ENCODE data around the gene ALLC. TPM values are rescaled to one million over a fixed set of nuclear protein-coding genes. Genes with fewer than 3 reads are reported as not detected.

Gene ALLC
- total and polyA plus RNA-seq, 4 donors: 0.09 to 1.4 (median 0.74) TPM

DNA sequence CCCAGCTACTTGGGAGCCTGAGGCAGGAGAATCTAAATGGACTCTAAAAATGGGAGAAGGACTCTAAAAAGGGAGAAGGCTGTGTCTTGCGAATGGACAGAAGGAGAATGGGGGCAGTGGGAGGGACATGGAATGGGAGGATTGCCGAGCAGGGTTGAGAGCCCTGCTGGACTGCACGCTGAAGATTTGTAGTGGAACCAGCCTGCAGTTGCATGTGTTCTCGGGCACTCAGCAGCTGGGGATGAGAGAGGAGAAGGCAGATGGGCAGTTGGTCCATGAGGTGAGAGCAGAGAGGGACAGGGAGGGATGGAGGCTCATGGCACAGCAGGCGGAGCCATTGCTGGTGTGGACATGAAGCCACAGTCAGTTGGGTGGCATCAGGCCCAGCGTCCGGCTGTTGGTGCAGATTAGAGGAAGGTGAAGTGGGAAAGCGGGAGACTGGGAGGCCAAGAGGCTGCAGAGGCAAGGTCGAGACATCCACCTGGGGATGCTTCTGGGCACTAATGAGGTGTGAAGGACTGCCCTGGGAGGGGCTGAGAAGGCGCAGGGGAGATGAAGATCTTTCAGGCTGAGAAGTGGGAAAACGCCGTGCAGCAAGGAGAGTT, 86.1 kb downstream of the ALLC start:
- no peaks in the 10 kb centered on the region for H3K9me3 ChIP-seq (ENCODE audit: control insufficient read depth in 4 of 4, low read length in 3 of 4)
- H3K27me3 ChIP-seq (ENCODE audit: control insufficient read depth in 4 of 4, insufficient read depth in 4 of 4, low read length in 3 of 4): no peaks in the 10 kb centered on the region
- H3K36me3 ChIP-seq (ENCODE audit: control insufficient read depth in 4 of 4, insufficient read depth in 3 of 4, low read depth in 1 of 4, low read length in 3 of 4): no peaks in the 10 kb centered on the region
- no peak for DNase-seq (ENCODE audit: low spot score)
- no peaks in the 10 kb centered on the region for H3K4me1 ChIP-seq (ENCODE audit: control insufficient read depth in 4 of 4, insufficient read depth in 4 of 4, low read length in 3 of 4)
- no peak overlapping the region for H3K4me3 ChIP-seq (ENCODE audit: low read depth in 1 of 3, low read length in 3 of 3)
- no peak overlapping the region for H3K9ac ChIP-seq (ENCODE audit: low read depth in 1 of 2, low read length in 2 of 2)
- H3K27ac ChIP-seq (ENCODE audit: low read depth in 1 of 2, low read length in 2 of 2): no peak overlapping the region
- no peak for TF ChIP-seq NR2F2 (IDR thresholded peaks at IDR 0.05)
- TF ChIP-seq, protein P1, sequence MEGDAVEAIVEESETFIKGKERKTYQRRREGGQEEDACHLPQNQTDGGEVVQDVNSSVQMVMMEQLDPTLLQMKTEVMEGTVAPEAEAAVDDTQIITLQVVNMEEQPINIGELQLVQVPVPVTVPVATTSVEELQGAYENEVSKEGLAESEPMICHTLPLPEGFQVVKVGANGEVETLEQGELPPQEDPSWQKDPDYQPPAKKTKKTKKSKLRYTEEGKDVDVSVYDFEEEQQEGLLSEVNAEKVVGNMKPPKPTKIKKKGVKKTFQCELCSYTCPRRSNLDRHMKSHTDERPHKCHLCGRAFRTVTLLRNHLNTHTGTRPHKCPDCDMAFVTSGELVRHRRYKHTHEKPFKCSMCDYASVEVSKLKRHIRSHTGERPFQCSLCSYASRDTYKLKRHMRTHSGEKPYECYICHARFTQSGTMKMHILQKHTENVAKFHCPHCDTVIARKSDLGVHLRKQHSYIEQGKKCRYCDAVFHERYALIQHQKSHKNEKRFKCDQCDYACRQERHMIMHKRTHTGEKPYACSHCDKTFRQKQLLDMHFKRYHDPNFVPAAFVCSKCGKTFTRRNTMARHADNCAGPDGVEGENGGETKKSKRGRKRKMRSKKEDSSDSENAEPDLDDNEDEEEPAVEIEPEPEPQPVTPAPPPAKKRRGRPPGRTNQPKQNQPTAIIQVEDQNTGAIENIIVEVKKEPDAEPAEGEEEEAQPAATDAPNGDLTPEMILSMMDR (IDR thresholded peaks at IDR 0.05; ENCODE audit: low read depth, low read length, missing input control): no peak
- TF ChIP-seq RAD21 (IDR thresholded peaks at IDR 0.05): no peak
- no peak for TF ChIP-seq HNF4G (IDR thresholded peaks at IDR 0.05)
- TF ChIP-seq JUND (IDR thresholded peaks at IDR 0.05): no peak
- TF ChIP-seq GABPA (IDR thresholded peaks at IDR 0.05 in 1 of 2, conservative IDR thresholded peaks at IDR 0.05 in 1 of 2): no peak
- no peak for TF ChIP-seq TAF1 (conservative IDR thresholded peaks at IDR 0.05)
- no peak for TF ChIP-seq SP1 (IDR thresholded peaks at IDR 0.05)
- TF ChIP-seq, protein P2, sequence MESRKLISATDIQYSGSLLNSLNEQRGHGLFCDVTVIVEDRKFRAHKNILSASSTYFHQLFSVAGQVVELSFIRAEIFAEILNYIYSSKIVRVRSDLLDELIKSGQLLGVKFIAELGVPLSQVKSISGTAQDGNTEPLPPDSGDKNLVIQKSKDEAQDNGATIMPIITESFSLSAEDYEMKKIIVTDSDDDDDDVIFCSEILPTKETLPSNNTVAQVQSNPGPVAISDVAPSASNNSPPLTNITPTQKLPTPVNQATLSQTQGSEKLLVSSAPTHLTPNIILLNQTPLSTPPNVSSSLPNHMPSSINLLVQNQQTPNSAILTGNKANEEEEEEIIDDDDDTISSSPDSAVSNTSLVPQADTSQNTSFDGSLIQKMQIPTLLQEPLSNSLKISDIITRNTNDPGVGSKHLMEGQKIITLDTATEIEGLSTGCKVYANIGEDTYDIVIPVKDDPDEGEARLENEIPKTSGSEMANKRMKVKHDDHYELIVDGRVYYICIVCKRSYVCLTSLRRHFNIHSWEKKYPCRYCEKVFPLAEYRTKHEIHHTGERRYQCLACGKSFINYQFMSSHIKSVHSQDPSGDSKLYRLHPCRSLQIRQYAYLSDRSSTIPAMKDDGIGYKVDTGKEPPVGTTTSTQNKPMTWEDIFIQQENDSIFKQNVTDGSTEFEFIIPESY (IDR thresholded peaks at IDR 0.05): no peak
- TF ChIP-seq FOXA1 (IDR thresholded peaks at IDR 0.05): no peak
- TF ChIP-seq EGR1 (IDR thresholded peaks at IDR 0.05; ENCODE audit: low read depth in 2 of 2): no peak
- no peak for TF ChIP-seq RXRA (IDR thresholded peaks at IDR 0.05)
- TF ChIP-seq, protein P3, sequence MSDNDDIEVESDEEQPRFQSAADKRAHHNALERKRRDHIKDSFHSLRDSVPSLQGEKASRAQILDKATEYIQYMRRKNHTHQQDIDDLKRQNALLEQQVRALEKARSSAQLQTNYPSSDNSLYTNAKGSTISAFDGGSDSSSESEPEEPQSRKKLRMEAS (IDR thresholded peaks at IDR 0.05): no peak
- TF ChIP-seq HNF4A (conservative IDR thresholded peaks at IDR 0.05): no peak
- no peak for TF ChIP-seq FOXA2 (IDR thresholded peaks at IDR 0.05)
- TF ChIP-seq, protein P4, sequence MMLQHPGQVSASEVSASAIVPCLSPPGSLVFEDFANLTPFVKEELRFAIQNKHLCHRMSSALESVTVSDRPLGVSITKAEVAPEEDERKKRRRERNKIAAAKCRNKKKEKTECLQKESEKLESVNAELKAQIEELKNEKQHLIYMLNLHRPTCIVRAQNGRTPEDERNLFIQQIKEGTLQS (IDR thresholded peaks at IDR 0.05): no peak
- TF ChIP-seq, protein P5, sequence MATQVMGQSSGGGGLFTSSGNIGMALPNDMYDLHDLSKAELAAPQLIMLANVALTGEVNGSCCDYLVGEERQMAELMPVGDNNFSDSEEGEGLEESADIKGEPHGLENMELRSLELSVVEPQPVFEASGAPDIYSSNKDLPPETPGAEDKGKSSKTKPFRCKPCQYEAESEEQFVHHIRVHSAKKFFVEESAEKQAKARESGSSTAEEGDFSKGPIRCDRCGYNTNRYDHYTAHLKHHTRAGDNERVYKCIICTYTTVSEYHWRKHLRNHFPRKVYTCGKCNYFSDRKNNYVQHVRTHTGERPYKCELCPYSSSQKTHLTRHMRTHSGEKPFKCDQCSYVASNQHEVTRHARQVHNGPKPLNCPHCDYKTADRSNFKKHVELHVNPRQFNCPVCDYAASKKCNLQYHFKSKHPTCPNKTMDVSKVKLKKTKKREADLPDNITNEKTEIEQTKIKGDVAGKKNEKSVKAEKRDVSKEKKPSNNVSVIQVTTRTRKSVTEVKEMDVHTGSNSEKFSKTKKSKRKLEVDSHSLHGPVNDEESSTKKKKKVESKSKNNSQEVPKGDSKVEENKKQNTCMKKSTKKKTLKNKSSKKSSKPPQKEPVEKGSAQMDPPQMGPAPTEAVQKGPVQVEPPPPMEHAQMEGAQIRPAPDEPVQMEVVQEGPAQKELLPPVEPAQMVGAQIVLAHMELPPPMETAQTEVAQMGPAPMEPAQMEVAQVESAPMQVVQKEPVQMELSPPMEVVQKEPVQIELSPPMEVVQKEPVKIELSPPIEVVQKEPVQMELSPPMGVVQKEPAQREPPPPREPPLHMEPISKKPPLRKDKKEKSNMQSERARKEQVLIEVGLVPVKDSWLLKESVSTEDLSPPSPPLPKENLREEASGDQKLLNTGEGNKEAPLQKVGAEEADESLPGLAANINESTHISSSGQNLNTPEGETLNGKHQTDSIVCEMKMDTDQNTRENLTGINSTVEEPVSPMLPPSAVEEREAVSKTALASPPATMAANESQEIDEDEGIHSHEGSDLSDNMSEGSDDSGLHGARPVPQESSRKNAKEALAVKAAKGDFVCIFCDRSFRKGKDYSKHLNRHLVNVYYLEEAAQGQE (IDR thresholded peaks at IDR 0.05): no peak
- 86% methylated on average over 12 of the region's 12 CpGs for WGBS

Data from liver (tissue), 9 donors.